Measurements from ENCODE around the gene NIPSNAP3A.

DNA sequence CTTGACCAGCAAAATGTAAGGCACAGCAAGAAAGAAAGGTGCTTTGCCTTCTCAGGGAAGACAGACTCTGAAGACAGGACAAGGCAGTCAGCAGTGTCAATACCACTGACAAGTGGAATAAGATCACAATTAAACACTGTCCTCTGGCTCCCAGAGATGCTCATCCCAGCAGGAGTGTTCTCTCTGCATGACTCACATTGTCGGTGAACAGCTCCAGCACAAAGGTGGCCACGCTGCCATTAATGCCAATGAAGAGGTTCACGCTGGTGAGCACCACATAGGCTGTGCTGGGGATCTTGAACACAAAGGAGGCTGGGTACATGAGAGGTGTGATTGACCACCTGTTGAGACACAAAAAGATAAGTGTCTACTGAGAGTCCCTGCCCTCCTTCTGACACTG is 48.4 kb downstream of the NIPSNAP3A start:
- TF ChIP-seq, protein P1, sequence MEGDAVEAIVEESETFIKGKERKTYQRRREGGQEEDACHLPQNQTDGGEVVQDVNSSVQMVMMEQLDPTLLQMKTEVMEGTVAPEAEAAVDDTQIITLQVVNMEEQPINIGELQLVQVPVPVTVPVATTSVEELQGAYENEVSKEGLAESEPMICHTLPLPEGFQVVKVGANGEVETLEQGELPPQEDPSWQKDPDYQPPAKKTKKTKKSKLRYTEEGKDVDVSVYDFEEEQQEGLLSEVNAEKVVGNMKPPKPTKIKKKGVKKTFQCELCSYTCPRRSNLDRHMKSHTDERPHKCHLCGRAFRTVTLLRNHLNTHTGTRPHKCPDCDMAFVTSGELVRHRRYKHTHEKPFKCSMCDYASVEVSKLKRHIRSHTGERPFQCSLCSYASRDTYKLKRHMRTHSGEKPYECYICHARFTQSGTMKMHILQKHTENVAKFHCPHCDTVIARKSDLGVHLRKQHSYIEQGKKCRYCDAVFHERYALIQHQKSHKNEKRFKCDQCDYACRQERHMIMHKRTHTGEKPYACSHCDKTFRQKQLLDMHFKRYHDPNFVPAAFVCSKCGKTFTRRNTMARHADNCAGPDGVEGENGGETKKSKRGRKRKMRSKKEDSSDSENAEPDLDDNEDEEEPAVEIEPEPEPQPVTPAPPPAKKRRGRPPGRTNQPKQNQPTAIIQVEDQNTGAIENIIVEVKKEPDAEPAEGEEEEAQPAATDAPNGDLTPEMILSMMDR (IDR thresholded peaks at IDR 0.05): no peak
- TF ChIP-seq POLR2AphosphoS5 (IDR thresholded peaks at IDR 0.05): no peak

Data from esophagus muscularis mucosa (tissue), 3 donors.